GM12891 (cell line): ENCODE results near the gene RBP2.

Source experiments
- PAX5 ChIP-seq: IDR thresholded peaks from 2 replicates; pipeline ENCODE4 v1.6.1; 2011; ENCODE audit warnings: low read length, moderate library complexity, mild to moderate bottlenecking; ENCODE audit not compliant: insufficient read depth, severe bottlenecking
- POLR2A ChIP-seq: IDR thresholded peaks from 2 replicates; pipeline ENCODE4 v1.6.1; 2011; ENCODE audit warnings: low read depth, low read length, control low read depth
- POLR2AphosphoS5 ChIP-seq: IDR thresholded peaks from 2 replicates; pipeline ENCODE4 v1.6.1; 2011; ENCODE audit warnings: low read depth, low read length, control low read depth
- POU2F2 ChIP-seq: IDR thresholded peaks from 2 replicates; pipeline ENCODE4 v1.6.1; 2011; ENCODE audit warnings: low read depth, mild to moderate bottlenecking, control low read depth, low read length, moderate library complexity
- TAF1 ChIP-seq: IDR thresholded peaks from 2 replicates; pipeline ENCODE4 v1.6.1; 2011; ENCODE audit warnings: low read depth, low read length, control low read depth

DNA sequence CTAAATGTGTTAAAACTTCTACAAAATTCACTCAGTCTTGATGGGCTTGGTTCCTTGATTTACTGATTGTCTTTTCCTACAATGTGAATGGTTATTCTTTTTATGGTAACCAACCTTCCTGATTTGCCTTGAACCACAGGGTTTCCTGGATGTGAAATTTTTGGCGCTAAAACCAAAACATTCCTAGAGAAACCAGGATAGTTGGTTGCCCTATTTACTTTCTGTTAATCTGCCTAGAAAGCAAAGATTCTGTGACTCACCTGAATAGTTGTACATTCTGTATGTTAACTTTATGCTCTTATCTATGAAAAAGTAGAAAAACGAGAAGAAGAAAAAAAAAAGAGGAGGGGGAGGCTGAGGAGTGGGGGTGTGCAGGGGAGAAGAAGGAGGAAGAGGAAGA is 23.2 kb upstream of the RBP2 start:
- no peak for TF ChIP-seq POLR2A
- no peak for TF ChIP-seq POLR2AphosphoS5
- TF ChIP-seq POU2F2: no peak
- TF ChIP-seq TAF1: no peak
- no peak for TF ChIP-seq PAX5
